Heart left ventricle (tissue), 16 donors: ENCODE results near the gene HERC5. TPM values are rescaled to one million over a fixed set of nuclear protein-coding genes. Genes with fewer than 3 reads are reported as not detected.
A peak's percentile ranks its signal among the peaks of the same experiment; 100 is the strongest.

Experiments
- ATAC-seq, 4 donors: fragments of 200-7000 bp; cut with Tn5 transposase; one replicate each; pipeline ENCODE4 v1.9.1; 2020 to 2022; ENCODE audit warnings: moderate library complexity in 4 of 4, mild to moderate bottlenecking in 3 of 4, moderate number of reproducible peaks in 1 of 4
- DNase-seq, 5 donors: peaks; one replicate each; pipeline ENCODE4 v3.0.0-alpha.2; 2020
- H3K27ac ChIP-seq, 12 donors: fragments of 200-600 bp; sonication (generic) in 4 of 12; one replicate each; pipeline versions ENCODE4 v1.5.0 to v1.8.0; 2016 to 2022; ENCODE audit warnings: mild to moderate bottlenecking in 2 of 12
- H3K27me3 ChIP-seq, 9 donors: fragments of 200-600 bp; sonication (generic) in 2 of 9; one replicate each; pipeline versions ENCODE4 v1.5.1 to v1.8.0; 2016 to 2022; ENCODE audit warnings: mild to moderate bottlenecking in 3 of 9
- H3K36me3 ChIP-seq, 9 donors: fragments of 200-600 bp; sonication (generic) in 2 of 9; one replicate each; pipeline versions ENCODE4 v1.5.0 to v1.8.0; 2018 to 2022; ENCODE audit warnings: mild to moderate bottlenecking in 2 of 9
- H3K4me1 ChIP-seq, 12 donors: fragments of 200-600 bp; sonication (generic) in 4 of 12; one replicate each; pipeline versions ENCODE4 v1.5.0 to v1.8.0; 2016 to 2022; ENCODE audit warnings: mild to moderate bottlenecking in 3 of 12
- H3K4me3 ChIP-seq, 12 donors: fragments of 200-600 bp; sonication (generic) in 4 of 12; one replicate each; pipeline versions ENCODE4 v1.5.0 to v1.8.0; 2017 to 2022; ENCODE audit warnings: mild to moderate bottlenecking in 9 of 12, moderate library complexity in 4 of 12
- H3K9me3 ChIP-seq, 12 donors: fragments of 200-600 bp; sonication (generic) in 4 of 12; one replicate each; pipeline versions ENCODE4 v1.5.0 to v1.8.0; 2016 to 2022; ENCODE audit warnings: mild to moderate bottlenecking in 1 of 12
- CTCF ChIP-seq, 12 donors: fragments of 200-600 bp; sonication (generic) in 4 of 12; IDR thresholded peaks; one replicate each; pipeline versions ENCODE4 v1.5.0 to v1.8.0; 2018 to 2022; ENCODE audit warnings: antibody characterized with exemption in 12 of 12, mild to moderate bottlenecking in 5 of 12
- POLR2A ChIP-seq, 2 donors: fragments of 450-650 bp; IDR thresholded peaks; one replicate each; pipeline ENCODE4 v1.6.1; 2017; ENCODE audit warnings: antibody characterized with exemption in 2 of 2, mild to moderate bottlenecking in 2 of 2, moderate library complexity in 2 of 2
- WGBS, 4 donors: extraction: QIAGEN DNeasy Blood & Tissue Kit in 2 of 4; methylation state at CpG; one replicate each; pipeline versions ENCODE4 v1.1.5 to v1.1.7; 2013 to 2018; 5-methylcytosine and 5-hydroxymethylcytosine counted together
- intact Hi-C, 10 donors: fragments of 100-400 bp; cut with DNase I; formaldehyde crosslinking; loops; one replicate each; pipeline versions ENCODE4 v1.11.1 to v1.14.2; 2022
- polyA plus RNA-seq, 2 donors: library from polyadenylated mRNA; stranded (reverse); fragments of 200-250 nt; gene quantifications; one replicate each; pipeline ENCODE4 v1.2.3, GENCODE V29; 2013
- total RNA-seq, 9 donors: library from RNA; depleted of rRNA in 2 of 9; stranded (reverse); fragments of >200 nt in 2 of 9; fragmentation: NEBNext Ultra II Directional in 3 of 9; extraction: Animal tissue kit (Norgen Biotek cat#: 25700) in 3 of 9; gene quantifications; one replicate each; pipeline versions ENCODE4 v1.1.0 to v1.2.4, GENCODE V29; 2016 to 2023
- donor health status: ischemic (EF 13 %, LVEDD 7.1; RV severe dilation, severe dysfunction).
- donor health status: healthy with polysubstance abuse.
- donor health status: DM: no; HTN: yes; CAD: no.
- donor health status: DM: no; HTN: no; CAD: no.
- donor health status: ischemic (EF 25% LVEDD 6.9; RV normal size, moderate dysfunction).
- donor health status: ischemic (EF 25% LVEDD 5.7; RV mildly dilated, moderate dysfunction).
- donor health status: healthy.
- donor health status: DM: yes; HTN: yes; CAD: no.
- donor health status: ischemic (EF 35%, LVEDD 5.7; RV mildly dilated, moderate dysfunction).
- donor health status: nonischemic (EF 11% LVEDD 7.7; RV severe dilation, severe dysfunction).
- donor health status: DM: yes; HTN: yes; CAD: no.
- donor health status: PGD.
- donor health status: ischemic (EF 29% LVEDD 5.4; RV normal size, mild dysfunction).
- donor health status: nonischemic (EF 23%, LVEDD 6.1; RV moderate dilation, normal function).

Gene HERC5
- total and polyA plus RNA-seq, 11 donors = 0.88 to 5.5 (median 2.0) TPM

GRCh38 chr4:88522702-88523324, 65.9 kb downstream of the HERC5 start:
- TF ChIP-seq POLR2A (IDR thresholded peaks at IDR 0.05) (no peak), CTCF (IDR thresholded peaks at IDR 0.05) (no peak)
- DNase-seq = peak in 4 of 5 donors; percentile 17 to 51 (median 34)
- Histone ChIP-seq H3K27me3 (no peaks in the 10 kb centered on the region), H3K27ac (peak overlapping the region; percentile 60 to 94 (median 86)), H3K36me3 (peaks cover 0 to 38% (median 20%) of the 10 kb centered on the region in 9 donors), H3K4me1 (peaks cover 0 to 45% (median 19%) of the 10 kb centered on the region in 12 donors), H3K4me3 (peak overlapping the region; percentile 66 to 96 (median 90)), H3K9me3 (no peaks in the 10 kb centered on the region)
- 1% methylated on average over 28 of the region's 28 CpGs for WGBS, 4 donors
- intact Hi-C loops = loop anchor here in 5 of 10 donors (5.0 to 10.0 kb wide), 7 partner anchors 66 to 668 kb away; partner anchors contain the start of genes HERC3 (in 1 of the 5) and HERC5 (in 1 of the 5)
- peak in 3 of 4 donors; percentile 12 to 46 (median 14) for ATAC-seq

GRCh38 chr4:88523325-88524129, 66.6 kb downstream of the HERC5 start, which contains the start of gene PYURF:
PYURF (minus strand) TSS chr4:88523776; CDS start chr4:88523700, 76 bp downstream.
- ATAC-seq = peak; percentile 96 to 98 (median 98)
- intact Hi-C loops = loop anchor here in 5 of 10 donors (5.0 to 10.0 kb wide), 7 partner anchors 66 to 669 kb away; partner anchors contain the start of genes HERC3 (in 1 of the 5) and HERC5 (in 1 of the 5)
- no peaks in the 10 kb centered on the region for H3K27me3 ChIP-seq
- H3K36me3 ChIP-seq = peaks cover 0 to 34% (median 20%) of the 10 kb centered on the region in 9 donors
- TF ChIP-seq POLR2A (IDR thresholded peaks at IDR 0.05) (peak; percentile 4 to 87), CTCF (IDR thresholded peaks at IDR 0.05) (peak in 1 of 12 donors; percentile 5)
- peak; percentile 94 to 98 (median 97) for DNase-seq
- H3K9me3 ChIP-seq = no peaks in the 10 kb centered on the region
- 0% methylated on average over 9 to 68 of the region's 68 CpGs for WGBS, 4 donors
- peaks cover 0 to 45% (median 19%) of the 10 kb centered on the region in 12 donors for H3K4me1 ChIP-seq
- peak within 1 kb of the TSS; percentile 60 to 94 (median 86) for H3K27ac ChIP-seq
- peak within 1 kb of the TSS; percentile 66 to 96 (median 90) for H3K4me3 ChIP-seq

- intact Hi-C loops = loop anchor here in 5 of 10 donors (5.0 to 10.0 kb wide), 7 partner anchors 67 to 669 kb away; partner anchors contain the start of genes HERC3 (in 1 of the 5) and HERC5 (in 1 of the 5)
- DNase-seq = no peak
- TF ChIP-seq CTCF (IDR thresholded peaks at IDR 0.05) = no peak
- no peak for TF ChIP-seq POLR2A (IDR thresholded peaks at IDR 0.05)
- Histone ChIP-seq H3K4me1 (peaks cover 0 to 45% (median 19%) of the 10 kb centered on the region in 12 donors), H3K4me3 (peak overlapping the region; percentile 66 to 96 (median 90)), H3K27me3 (no peaks in the 10 kb centered on the region), H3K36me3 (peaks cover 0 to 28% (median 20%) of the 10 kb centered on the region in 9 donors), H3K9me3 (no peaks in the 10 kb centered on the region), H3K27ac (peak overlapping the region; percentile 60 to 94 (median 86))
- WGBS, 4 donors = 58 to 72% (median 65%) methylated on average over 2 of the region's 2 CpGs
- peak in 1 of 4 donors; percentile 4 for ATAC-seq
Measured at GRCh38 chr4:88524171-88524570, 67.3 kb downstream of the HERC5 start.
